HepG2 (cell line): ENCODE data around the gene CAMKMT. TPM values are rescaled to one million over a fixed set of nuclear protein-coding genes. Genes with fewer than 3 reads are reported as not detected.

Source experiments
- ATAC-seq: fragments of 200-7000 bp; cut with Tn5 transposase; 3 replicates; pipeline ENCODE4 v1.9.1; 2020; ENCODE audit warnings: mild to moderate bottlenecking, moderate library complexity
- BruUV-seq: library from RNA; stranded (reverse); fragments of 400-500 nt; replicated peaks from 2 replicates; lab custom pipeline; 2021; lab: Mats Ljungman, UMichigan
- CTCF ChIA-PET: fragments of 300-600 bp; formaldehyde crosslinking; extraction: SDS; loops from one replicate; lab custom pipeline; 2021; ENCODE audit warnings: low total read pairs, inconsistent platforms, low intra/inter-chr PET ratio; lab: Yijun Ruan, JAX
- POLR2A ChIA-PET: fragments of 350-600 bp; sonication (Branson Sonifier 250); formaldehyde crosslinking; loops from one replicate; lab custom pipeline; 2020; ENCODE audit warnings: antibody characterized with exemption, inconsistent platforms; lab: Yijun Ruan, JAX
- DNase-seq: peaks from one replicate; pipeline ENCODE4 v3.0.0-alpha.2; 2015; ENCODE audit warnings: low spot score
- FAIRE-seq: peaks from 3 replicates; lab custom pipeline; 2011; peaks lifted over from hg19 to GRCh38; lab: Jason Lieb, UNC
- H2AFZ ChIP-seq: one replicate; pipeline ENCODE4 v1.6.1; 2011; ENCODE audit warnings: low read length, inconsistent platforms
- H3K27ac ChIP-seq: fragments of 300-600 bp; 3 replicates; pipeline ENCODE4 v1.8.0; 2011; ENCODE audit warnings: mixed run types, mild to moderate bottlenecking, mixed read lengths, low read length, inconsistent platforms; ENCODE audit not compliant: insufficient read depth; ENCODE audit errors: extremely low read length
- H3K27me3 ChIP-seq, 2 experiments: fragments of 200-600 bp in 1 of 2; 2 replicates in 1 of 2; 3 replicates in 1 of 2; pipeline versions ENCODE4 v1.6.0 to v1.8.0; 2011; ENCODE audit warnings: low read length in 2 of 2, mild to moderate bottlenecking in 2 of 2, moderate library complexity in 2 of 2, inconsistent platforms in 1 of 2; ENCODE audit not compliant: insufficient read depth in 2 of 2, control insufficient read depth in 1 of 2
- H3K36me3 ChIP-seq, 2 experiments: fragments of 200-600 bp in 1 of 2; replicated peaks in 1 of 2; 2 replicates in 1 of 2; 3 replicates in 1 of 2; pipeline versions ENCODE4 v1.5.1 to v1.8.0; 2011; ENCODE audit warnings: low read length in 2 of 2, inconsistent platforms in 1 of 2; ENCODE audit not compliant: insufficient read depth in 2 of 2, control insufficient read depth in 1 of 2
- H3K4me1 ChIP-seq: 2 replicates; pipeline ENCODE4 v1.5.1; 2012; ENCODE audit warnings: low read length, inconsistent platforms; ENCODE audit not compliant: insufficient read depth
- H3K4me2 ChIP-seq: 2 replicates; pipeline ENCODE4 v1.6.0; 2011; ENCODE audit warnings: low read depth, low read length, inconsistent platforms
- H3K4me3 ChIP-seq, 3 experiments: fragments of 200-600 bp in 1 of 3; sonication (generic), shearing (Covaris generic) in 1 of 3; replicated peaks in 1 of 3; 2 replicates each; pipeline ENCODE4 v1.5.1; 2011 to 2016; ENCODE audit warnings: low read length in 3 of 3, inconsistent platforms in 2 of 3, low read depth in 2 of 3, mild to moderate bottlenecking in 2 of 3, control low read depth in 1 of 3, mixed read lengths in 1 of 3; ENCODE audit not compliant: insufficient read depth in 1 of 3
- H3K79me2 ChIP-seq: one replicate; pipeline ENCODE4 v1.6.1; 2011; ENCODE audit warnings: low read length, inconsistent platforms; ENCODE audit not compliant: insufficient read depth
- H3K9ac ChIP-seq: 2 replicates; pipeline ENCODE4 v1.6.0; 2011; ENCODE audit warnings: mild to moderate bottlenecking, low read depth, low read length, inconsistent platforms; ENCODE audit not compliant: insufficient read depth
- H3K9me3 ChIP-seq: 2 replicates; pipeline ENCODE4 v1.5.1; 2012; ENCODE audit warnings: mild to moderate bottlenecking, low read length
- H4K20me1 ChIP-seq: 2 replicates; pipeline ENCODE4 v1.6.0; 2011; ENCODE audit warnings: inconsistent platforms, mild to moderate bottlenecking, low read length, moderate library complexity; ENCODE audit not compliant: insufficient read depth
- JARID2 ChIP-seq: sonication (generic); formaldehyde crosslinking; IDR thresholded peaks from 2 replicates; pipeline ENCODE4 v1.8.1; 2023; ENCODE audit warnings: missing genetic modification reagents, inconsistent platforms; ENCODE audit not compliant: insufficient replicate concordance
- MAFF ChIP-seq: IDR thresholded peaks from 2 replicates; pipeline ENCODE4 v1.6.1; 2011; ENCODE audit warnings: low read depth, low read length, improper control_type of control experiment
- MAFK ChIP-seq, 2 experiments: IDR thresholded peaks in 1 of 2; conservative IDR thresholded peaks in 1 of 2; 2 replicates each; pipeline ENCODE4 v1.6.1; 2011; ENCODE audit warnings: improper control_type of control experiment in 2 of 2, low read length in 2 of 2
- NPAS2 ChIP-seq: sonication (generic); formaldehyde crosslinking; IDR thresholded peaks from 2 replicates; pipeline ENCODE4 v1.8.0; 2022; ENCODE audit warnings: mild to moderate bottlenecking, missing genetic modification reagents, borderline replicate concordance
- SNAPC5 ChIP-seq: sonication (generic); formaldehyde crosslinking; IDR thresholded peaks from 2 replicates; pipeline ENCODE4 v1.8.1; 2023; ENCODE audit warnings: mild to moderate bottlenecking, missing genetic modification reagents, borderline replicate concordance
- ZNF331 ChIP-seq: sonication (generic); formaldehyde crosslinking; IDR thresholded peaks from 2 replicates; pipeline ENCODE4 v1.4.0; 2020; ENCODE audit warnings: missing genetic modification reagents
- WGBS: methylation state at CpG from one replicate; pipeline ENCODE4 v1.1.6; 2017; ENCODE audit warnings: low lambda C conversion rate; 5-methylcytosine and 5-hydroxymethylcytosine counted together
- in situ Hi-C: cut with HindIII; loops from 2 replicates; pipeline ENCODE4 v1.10.0; 2017; ENCODE audit warnings: low pct_unique_long_range_greater_than_20kb; ENCODE audit not compliant: extremely low pct_ligation_motif_present
- intact Hi-C: fragments of 100-400 bp; cut with micrococcal nuclease; formaldehyde crosslinking; loops from one replicate; pipeline ENCODE4 v1.10.0; 2022; ENCODE audit not compliant: unreplicated experiment
- polyA plus RNA-seq, 8 experiments: library from polyadenylated mRNA; depleted of rRNA in 3 of 8; stranded (reverse) in 7 of 8; unstranded in 1 of 8; fragments of >200 nt; fragmentation: Illumina TruSeq in 4 of 8; extraction: Trizol in 4 of 8; gene quantifications; 2 replicates each; pipeline versions ENCODE4 v1.2.1 to v1.2.3, GENCODE V29; 2011 to 2016; ENCODE audit warnings: low read depth in 4 of 8, missing spikeins in 1 of 8, mixed read lengths in 1 of 8; ENCODE audit not compliant: insufficient read depth in 1 of 8
- total RNA-seq, 5 experiments: library from RNA; depleted of rRNA; stranded (reverse); fragments of >200 nt; fragmentation: Illumina TruSeq; extraction: Trizol; gene quantifications; 2 replicates each; pipeline ENCODE4 v1.2.3, GENCODE V29; 2016; ENCODE audit warnings: low read depth in 1 of 5

Gene CAMKMT
- total and polyA plus RNA-seq, 2 of the 13 experiments (the other 11 are each of a cell fraction or from before 2014, with no cell fraction given) = 6.9 to 20.8 TPM

- ChIA-PET CTCF (no interaction called here), POLR2A (no interaction called here)
- WGBS = 72% methylated on average over 7 of the region's 7 CpGs
- H3K9me3 ChIP-seq = no peaks in the 10 kb centered on the region
- TF ChIP-seq NPAS2 (CRISPR knock-in tag) (no peak), ZNF331 (CRISPR knock-in tag) (peak; percentile 98)
- DNase-seq (no peak), ATAC-seq (no peak), FAIRE-seq (no peak)
- BruUV-seq = no TSS peak
- H3K9ac ChIP-seq = no peak overlapping the region
- in situ Hi-C loops (no loop called here), intact Hi-C loops (no loop called here)
- H3K4me3 ChIP-seq = no peak overlapping the region
- no peak overlapping the region for H3K27ac ChIP-seq
- H3K4me2 ChIP-seq = no peak overlapping the region
- no peaks in the 10 kb centered on the region for H4K20me1 ChIP-seq
- H3K36me3 ChIP-seq = no peaks in the 10 kb centered on the region
- peaks cover 7% of the 10 kb centered on the region for H3K4me1 ChIP-seq
- H3K79me2 ChIP-seq = no peaks in the 10 kb centered on the region
- no peak overlapping the region for H2AFZ ChIP-seq
- H3K27me3 ChIP-seq = 0 out of 5 replicates have a peak, but pooled peaks cover 0 to under 1% of the 10 kb centered on the region in 2 experiments
Measured at GRCh38 chr2:44780406-44780805, 418.7 kb downstream of the CAMKMT start.

- no peaks in the 10 kb centered on the region for H4K20me1 ChIP-seq
- H3K9me3 ChIP-seq = no peaks in the 10 kb centered on the region
- 6% methylated on average over 2 of the region's 2 CpGs for WGBS
- no peak overlapping the region for H3K4me3 ChIP-seq
- H2AFZ ChIP-seq = no peak overlapping the region
- CTCF ChIA-PET = no interaction called here
- TF ChIP-seq MAFK (conservative IDR thresholded peaks at IDR 0.05 in 1 of 2, IDR thresholded peaks at IDR 0.05 in 1 of 2; ENCODE audit: low read length in 2 of 2) (peak; percentile 74 to 78), MAFF (peak; percentile 60; the same call in 1 of the 2 replicates), SNAPC5 (CRISPR knock-in tag) (no peak), JARID2 (CRISPR knock-in tag) (no peak)
- H3K36me3 ChIP-seq = no peaks in the 10 kb centered on the region
- H3K9ac ChIP-seq = no peak overlapping the region
- H3K79me2 ChIP-seq = no peaks in the 10 kb centered on the region
- ATAC-seq (no peak), DNase-seq (no peak), FAIRE-seq (no peak)
- no peak overlapping the region for H3K4me2 ChIP-seq
- in situ Hi-C loops (no loop called here), intact Hi-C loops (no loop called here)
- H3K4me1 ChIP-seq = peaks cover 12% of the 10 kb centered on the region; the same call in 1 of the 2 replicates
- 0 out of 5 replicates have a peak, but pooled peaks cover 0 to 4% of the 10 kb centered on the region in 2 experiments for H3K27me3 ChIP-seq
- no peak overlapping the region for H3K27ac ChIP-seq
- POLR2A ChIA-PET = no interaction called here
- no TSS peak for BruUV-seq
Measured at GRCh38 chr2:44785433-44785832, 423.7 kb downstream of the CAMKMT start.
